Sigmoid colon (tissue), 7 donors: ENCODE results near the gene USP16. TPM values are rescaled to one million over a fixed set of nuclear protein-coding genes. Genes with fewer than 3 reads are reported as not detected.

Experiments used
- DNase-seq: peaks from one replicate; pipeline ENCODE4 v3.0.0-alpha.2; 2019
- H3K27ac ChIP-seq, 4 donors: fragments of 200-600 bp; sonication (generic); one replicate each; pipeline ENCODE4 v1.5.1; 2016 to 2019; ENCODE audit warnings: mild to moderate bottlenecking in 1 of 4
- H3K27me3 ChIP-seq, 3 donors: fragments of 200-600 bp; sonication (generic); one replicate each; pipeline ENCODE4 v1.5.1; 2019; ENCODE audit warnings: mild to moderate bottlenecking in 1 of 3
- H3K36me3 ChIP-seq, 4 donors: fragments of 200-600 bp; sonication (generic); one replicate each; pipeline ENCODE4 v1.5.1; 2016 to 2019
- H3K4me1 ChIP-seq, 4 donors: fragments of 200-600 bp; sonication (generic); one replicate each; pipeline ENCODE4 v1.5.1; 2017 to 2019
- H3K4me3 ChIP-seq, 4 donors: fragments of 200-600 bp; sonication (generic); one replicate each; pipeline ENCODE4 v1.5.1; 2017 to 2019; ENCODE audit warnings: mild to moderate bottlenecking in 2 of 4, moderate library complexity in 1 of 4
- H3K9me3 ChIP-seq, 4 donors: fragments of 200-600 bp in 3 of 4; sonication (generic) in 3 of 4; one replicate each; pipeline versions ENCODE4 v1.5.1 to v1.6.1; 2013 to 2019
- EP300 ChIP-seq, 4 donors: sonication (generic); formaldehyde crosslinking; IDR thresholded peaks; one replicate each; pipeline ENCODE4 v1.6.1; 2017; ENCODE audit warnings: antibody characterized with exemption in 4 of 4
- POLR2A ChIP-seq, 2 donors: fragments of 450-650 bp; IDR thresholded peaks; one replicate each; pipeline ENCODE4 v1.6.1; 2016; ENCODE audit warnings: antibody characterized with exemption in 2 of 2, mild to moderate bottlenecking in 2 of 2, moderate library complexity in 2 of 2
- POLR2AphosphoS5 ChIP-seq, 4 donors: sonication (generic); formaldehyde crosslinking; IDR thresholded peaks; one replicate each; pipeline ENCODE4 v1.6.1; 2017; ENCODE audit warnings: antibody characterized with exemption in 4 of 4
- WGBS, 2 donors: extraction: QIAGEN DNeasy Blood & Tissue Kit; methylation state at CpG; one replicate each; pipeline ENCODE4 v1.1.7; 2013; 5-methylcytosine and 5-hydroxymethylcytosine counted together
- intact Hi-C: fragments of 100-400 bp; cut with DNase I; formaldehyde crosslinking; loops from one replicate; pipeline ENCODE4 v1.15.1; 2023
- polyA plus RNA-seq, 3 donors: library from polyadenylated mRNA; stranded (reverse); fragments of 200-250 nt; gene quantifications; one replicate each; pipeline ENCODE4 v1.2.3, GENCODE V29; 2013
- total RNA-seq, 4 donors: library from RNA; depleted of rRNA; stranded (reverse); fragments of >200 nt; gene quantifications; one replicate each; pipeline ENCODE4 v1.1.0, GENCODE V29; 2016
- TF ChIP-seq, protein P1 (sequence below), 4 experiments: fragments of 450-650 bp in 3 of 4; fragments of 200-600 bp in 1 of 4; IDR thresholded peaks; one replicate each; pipeline ENCODE4 v1.5.1; 2016 to 2019; ENCODE audit warnings: antibody characterized with exemption in 4 of 4, mild to moderate bottlenecking in 3 of 4, moderate library complexity in 2 of 4
- donor health status: healthy with polysubstance abuse.
- donor health status: Bipolar disorder and iron deficiency.
- donor health status: healthy.

The USP16 gene
- 10 to 100 TPM; 37.8 to 53.5 (median 39.7) TPM for total RNA-seq
- 10 to 100 TPM; 25.3 to 30.1 (median 28.8) TPM for polyA plus RNA-seq

DNA sequence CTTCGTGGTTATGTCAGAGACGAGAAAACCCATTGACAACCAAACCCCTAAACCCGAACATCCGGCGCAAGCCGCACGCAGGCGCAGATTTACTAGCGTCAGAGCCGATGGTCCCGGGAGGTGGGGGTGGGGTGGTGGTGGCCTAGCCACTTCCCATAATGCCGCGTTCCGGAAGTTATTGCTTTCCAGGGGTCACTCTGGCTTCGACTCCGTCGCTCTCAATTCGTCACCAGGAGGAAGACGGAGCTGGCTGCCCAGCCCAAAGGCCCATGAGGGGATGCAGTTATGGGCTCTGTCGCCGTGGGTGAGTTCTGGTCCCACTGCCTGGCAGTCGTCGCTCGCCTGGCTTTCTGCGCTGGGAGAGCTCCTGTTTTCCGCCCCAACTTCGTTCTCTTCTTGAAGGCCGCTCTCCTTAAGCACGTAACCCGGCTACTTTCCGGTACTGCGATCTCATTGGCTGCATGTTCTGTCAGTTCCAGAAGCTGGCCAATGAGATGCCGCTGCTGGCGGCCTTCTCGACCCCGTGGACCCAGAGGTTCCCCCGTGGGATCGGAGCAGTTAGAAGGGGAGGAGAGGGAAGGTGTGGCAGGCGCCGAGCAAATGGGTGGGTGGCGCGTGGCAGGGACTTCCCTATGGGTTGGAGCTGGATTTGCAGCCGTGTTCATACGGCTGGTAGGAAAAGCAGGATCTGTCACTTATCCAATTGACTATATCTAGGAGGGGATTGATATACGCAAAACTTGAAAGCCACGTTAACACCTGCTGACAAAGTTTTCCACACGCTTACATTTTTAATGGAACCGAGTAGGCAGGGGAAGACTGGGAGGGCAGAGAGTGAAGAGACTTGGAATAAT is at the start of gene USP16:
USP16 (plus strand) TSS at position 195 of the 854 bp plus-strand sequence. CDS start 3,246 bp downstream, outside the sequence.
- intact Hi-C loops: loop anchor here (1.0 to 5.0 kb wide), 3 partner anchors 22 to 48 kb away; partner anchors contain the start of genes CCT8 and LTN1

DNA sequence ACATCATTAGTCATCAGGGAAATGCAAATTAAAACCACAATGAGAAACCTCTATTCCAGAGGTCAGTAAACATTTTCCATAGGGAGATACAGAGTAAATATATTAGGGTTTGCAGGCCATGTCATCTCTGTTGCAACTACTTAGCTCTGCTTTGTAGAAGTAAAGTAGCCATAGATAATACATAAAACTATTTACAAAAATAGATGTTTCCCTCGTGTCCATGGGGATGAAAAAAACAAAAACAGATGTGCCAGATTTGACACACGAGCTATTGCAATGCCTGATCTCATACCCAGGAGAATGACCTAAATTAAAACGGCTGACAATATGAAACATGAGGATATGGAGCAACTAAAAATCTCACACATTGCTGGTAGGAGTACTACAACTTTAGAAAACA is 49.1 kb upstream of the USP16 start:
- H3K27ac ChIP-seq: no peak overlapping the region

More for the DNA sequence above, at the start of gene USP16:
- peaks cover 0 to 21% (median 16%) of the 10 kb centered on the region in 4 donors for H3K4me1 ChIP-seq
- H3K27ac ChIP-seq: peak within 1 kb of the TSS; percentile 93 to 98 (median 95)
- H3K9me3 ChIP-seq: no peaks in the 10 kb centered on the region
- peak within 1 kb of the TSS; percentile 57 to 72 (median 65) for H3K4me3 ChIP-seq
- peaks cover 0 to 9% (median 0%) of the 10 kb centered on the region in 4 donors for H3K36me3 ChIP-seq
- TF ChIP-seq, protein P1, sequence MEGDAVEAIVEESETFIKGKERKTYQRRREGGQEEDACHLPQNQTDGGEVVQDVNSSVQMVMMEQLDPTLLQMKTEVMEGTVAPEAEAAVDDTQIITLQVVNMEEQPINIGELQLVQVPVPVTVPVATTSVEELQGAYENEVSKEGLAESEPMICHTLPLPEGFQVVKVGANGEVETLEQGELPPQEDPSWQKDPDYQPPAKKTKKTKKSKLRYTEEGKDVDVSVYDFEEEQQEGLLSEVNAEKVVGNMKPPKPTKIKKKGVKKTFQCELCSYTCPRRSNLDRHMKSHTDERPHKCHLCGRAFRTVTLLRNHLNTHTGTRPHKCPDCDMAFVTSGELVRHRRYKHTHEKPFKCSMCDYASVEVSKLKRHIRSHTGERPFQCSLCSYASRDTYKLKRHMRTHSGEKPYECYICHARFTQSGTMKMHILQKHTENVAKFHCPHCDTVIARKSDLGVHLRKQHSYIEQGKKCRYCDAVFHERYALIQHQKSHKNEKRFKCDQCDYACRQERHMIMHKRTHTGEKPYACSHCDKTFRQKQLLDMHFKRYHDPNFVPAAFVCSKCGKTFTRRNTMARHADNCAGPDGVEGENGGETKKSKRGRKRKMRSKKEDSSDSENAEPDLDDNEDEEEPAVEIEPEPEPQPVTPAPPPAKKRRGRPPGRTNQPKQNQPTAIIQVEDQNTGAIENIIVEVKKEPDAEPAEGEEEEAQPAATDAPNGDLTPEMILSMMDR (IDR thresholded peaks at IDR 0.05): peak in 1 of 4 experiments; percentile 31
- TF ChIP-seq POLR2AphosphoS5 (IDR thresholded peaks at IDR 0.05) (peak; percentile 52 to 83 (median 68)), EP300 (IDR thresholded peaks at IDR 0.05) (peak in 1 of 4 donors; percentile 12), POLR2A (IDR thresholded peaks at IDR 0.05) (peak; percentile 11 to 17)
- H3K27me3 ChIP-seq: no peaks in the 10 kb centered on the region
- DNase-seq: peak; percentile 98
- 0% methylated on average over 48 of the region's 48 CpGs for WGBS, 2 donors

DNA sequence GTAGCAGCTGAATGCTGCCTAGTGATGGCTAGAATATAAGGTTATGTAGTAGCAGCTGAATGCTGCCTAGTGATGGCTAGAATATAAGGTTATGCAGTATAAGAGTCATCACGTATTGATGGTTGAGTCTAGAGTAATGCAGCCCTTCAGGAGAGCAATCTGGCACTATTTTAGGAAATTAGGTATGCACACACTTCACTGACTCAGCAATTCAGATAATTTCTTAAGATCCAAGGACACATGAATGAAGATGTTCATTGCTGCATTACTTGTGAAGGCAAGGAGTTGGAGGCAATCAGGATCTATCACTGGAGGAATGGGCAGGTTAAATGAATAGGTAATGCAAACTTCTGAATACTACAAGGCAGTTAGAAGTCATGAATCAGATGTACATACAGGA is 45.4 kb upstream of the USP16 start:
- 85 to 88% methylated on average over 1 of the region's 1 CpG for WGBS, 2 donors
- no peaks in the 10 kb centered on the region for H3K27me3 ChIP-seq
- no peaks in the 10 kb centered on the region for H3K4me1 ChIP-seq
- intact Hi-C loops: no loop called here
- H3K27ac ChIP-seq: no peak overlapping the region
- H3K36me3 ChIP-seq: peaks cover 7 to 93% (median 18%) of the 10 kb centered on the region in 4 donors
- TF ChIP-seq, protein P1 (IDR thresholded peaks at IDR 0.05): no peak
- no peak for TF ChIP-seq POLR2AphosphoS5 (IDR thresholded peaks at IDR 0.05)
- TF ChIP-seq POLR2A (IDR thresholded peaks at IDR 0.05): no peak
- TF ChIP-seq EP300 (IDR thresholded peaks at IDR 0.05): no peak
- no peak overlapping the region for H3K4me3 ChIP-seq
- no peak for DNase-seq
- H3K9me3 ChIP-seq: no peaks in the 10 kb centered on the region

More for the DNA sequence above, 49.1 kb upstream of the USP16 start:
- no peak for TF ChIP-seq POLR2AphosphoS5 (IDR thresholded peaks at IDR 0.05)
- no peak for TF ChIP-seq EP300 (IDR thresholded peaks at IDR 0.05)
- TF ChIP-seq, protein P1 (IDR thresholded peaks at IDR 0.05): no peak
- no peak for TF ChIP-seq POLR2A (IDR thresholded peaks at IDR 0.05)
- H3K4me3 ChIP-seq: no peak overlapping the region
- no peak for DNase-seq
- 67 to 68% methylated on average over 3 of the region's 3 CpGs for WGBS, 2 donors
- H3K4me1 ChIP-seq: no peaks in the 10 kb centered on the region
- H3K36me3 ChIP-seq: peaks cover 7 to 80% (median 12%) of the 10 kb centered on the region in 4 donors
- intact Hi-C loops: no loop called here
- H3K27me3 ChIP-seq: no peaks in the 10 kb centered on the region
- no peaks in the 10 kb centered on the region for H3K9me3 ChIP-seq

DNA sequence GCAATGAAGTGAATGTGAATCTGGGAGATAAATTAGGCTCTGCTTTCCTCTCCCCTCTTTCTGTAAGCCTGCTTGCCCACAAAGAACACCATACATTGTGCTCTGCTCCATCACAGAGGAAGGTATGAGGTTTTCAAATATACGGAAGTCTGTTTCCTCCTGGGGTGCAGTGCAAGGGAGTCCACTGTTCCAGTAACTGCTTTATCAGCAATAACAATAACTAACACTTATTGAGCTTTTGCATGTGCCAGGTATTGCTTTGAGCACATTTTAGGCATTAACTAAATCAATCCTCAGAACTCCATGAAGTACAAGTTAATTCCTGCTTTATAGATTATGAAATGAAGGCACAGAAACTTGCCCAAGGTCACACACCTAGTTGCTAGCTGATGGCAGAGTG is 41.8 kb upstream of the USP16 start:
- Histone ChIP-seq H3K27me3 (no peaks in the 10 kb centered on the region), H3K9me3 (no peaks in the 10 kb centered on the region), H3K4me1 (no peaks in the 10 kb centered on the region), H3K27ac (no peak overlapping the region), H3K36me3 (peaks cover 7 to 85% (median 24%) of the 10 kb centered on the region in 4 donors), H3K4me3 (no peak overlapping the region)
- DNase-seq: no peak
- TF ChIP-seq POLR2A (IDR thresholded peaks at IDR 0.05) (no peak), EP300 (IDR thresholded peaks at IDR 0.05) (no peak), POLR2AphosphoS5 (IDR thresholded peaks at IDR 0.05) (no peak)
- TF ChIP-seq, protein P1 (IDR thresholded peaks at IDR 0.05): no peak
- intact Hi-C loops: no loop called here
- WGBS, 2 donors: 87 to 93% methylated on average over 1 of the region's 1 CpG
